ENCODE data around the gene COMMD7. TPM values are rescaled to one million over a fixed set of nuclear protein-coding genes. Genes with fewer than 3 reads are reported as not detected.

Gene COMMD7
- total RNA-seq = 10 to 100 TPM in 2 of 4 donors, 1 to 10 TPM in 2; 9.8 to 22.5 (median 10.2) TPM

DNA sequence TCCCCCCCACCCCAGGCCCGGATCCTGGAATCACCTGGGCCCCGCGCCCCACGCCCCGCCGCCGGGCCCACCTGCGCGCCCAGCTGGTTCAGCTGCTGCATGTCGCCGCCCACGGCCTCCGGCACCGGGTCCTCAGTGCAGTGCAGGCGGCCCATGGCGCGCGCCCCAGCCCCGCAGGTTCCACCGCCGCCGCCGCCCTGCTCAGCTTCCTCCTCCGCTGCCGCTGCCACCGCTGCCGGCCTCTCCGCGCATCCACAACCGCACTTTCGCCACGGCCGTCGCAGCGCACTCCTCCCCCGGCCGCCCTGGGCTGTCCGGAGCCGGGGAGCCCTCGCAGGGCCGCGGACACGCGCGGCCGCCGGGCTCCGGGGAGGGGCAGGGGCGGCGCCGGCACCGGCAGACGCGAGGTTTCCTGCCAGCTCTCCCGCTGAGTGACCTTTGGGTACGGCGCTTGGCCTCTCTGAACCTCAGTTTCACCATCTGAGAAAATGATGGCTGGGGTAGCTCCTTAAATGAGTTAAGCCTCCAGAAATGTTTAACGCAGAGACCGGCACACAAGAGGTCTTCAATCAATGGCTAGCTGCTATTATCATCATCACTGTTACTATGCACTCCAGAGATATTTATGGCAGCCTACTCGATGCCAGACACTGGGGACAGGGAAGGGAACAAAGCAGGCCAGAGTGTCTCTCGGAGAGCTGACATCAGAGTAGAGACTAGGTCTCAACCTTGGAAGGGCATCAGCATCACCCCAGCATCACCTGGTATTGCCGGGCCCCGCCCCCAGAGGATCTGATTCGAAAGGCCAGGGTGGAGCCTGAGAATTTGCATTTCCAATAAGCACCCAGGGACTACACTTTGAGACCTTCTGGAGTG is at the start of gene COMMD7:
COMMD7 (minus strand) TSS at position 231 of the 876 bp plus-strand sequence; CDS start at position 155, 76 bp downstream.
- Histone ChIP-seq H3K27ac (peak within 1 kb of the TSS; percentile 85 to 91 (median 88)), H3K4me3 (peak within 1 kb of the TSS; percentile 77 to 91 (median 88)), H3K27me3 (no peaks in the 10 kb centered on the region), H3K9me3 (no peaks in the 10 kb centered on the region), H3K36me3 (no peaks in the 10 kb centered on the region), H3K4me1 (peaks cover 5 to 26% (median 19%) of the 10 kb centered on the region in 3 donors)
- peak in 1 of 4 donors; percentile 4 for TF ChIP-seq POLR2A (IDR thresholded peaks at IDR 0.05)
- TF ChIP-seq, protein P1, sequence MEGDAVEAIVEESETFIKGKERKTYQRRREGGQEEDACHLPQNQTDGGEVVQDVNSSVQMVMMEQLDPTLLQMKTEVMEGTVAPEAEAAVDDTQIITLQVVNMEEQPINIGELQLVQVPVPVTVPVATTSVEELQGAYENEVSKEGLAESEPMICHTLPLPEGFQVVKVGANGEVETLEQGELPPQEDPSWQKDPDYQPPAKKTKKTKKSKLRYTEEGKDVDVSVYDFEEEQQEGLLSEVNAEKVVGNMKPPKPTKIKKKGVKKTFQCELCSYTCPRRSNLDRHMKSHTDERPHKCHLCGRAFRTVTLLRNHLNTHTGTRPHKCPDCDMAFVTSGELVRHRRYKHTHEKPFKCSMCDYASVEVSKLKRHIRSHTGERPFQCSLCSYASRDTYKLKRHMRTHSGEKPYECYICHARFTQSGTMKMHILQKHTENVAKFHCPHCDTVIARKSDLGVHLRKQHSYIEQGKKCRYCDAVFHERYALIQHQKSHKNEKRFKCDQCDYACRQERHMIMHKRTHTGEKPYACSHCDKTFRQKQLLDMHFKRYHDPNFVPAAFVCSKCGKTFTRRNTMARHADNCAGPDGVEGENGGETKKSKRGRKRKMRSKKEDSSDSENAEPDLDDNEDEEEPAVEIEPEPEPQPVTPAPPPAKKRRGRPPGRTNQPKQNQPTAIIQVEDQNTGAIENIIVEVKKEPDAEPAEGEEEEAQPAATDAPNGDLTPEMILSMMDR (IDR thresholded peaks at IDR 0.05) = no peak
- 0 to 3% methylated on average over 9 to 11 of the region's 64 CpGs for WGBS, 2 donors
- intact Hi-C loops (cut with DNase I) = no loop called here
- DNase-seq = no peak

DNA sequence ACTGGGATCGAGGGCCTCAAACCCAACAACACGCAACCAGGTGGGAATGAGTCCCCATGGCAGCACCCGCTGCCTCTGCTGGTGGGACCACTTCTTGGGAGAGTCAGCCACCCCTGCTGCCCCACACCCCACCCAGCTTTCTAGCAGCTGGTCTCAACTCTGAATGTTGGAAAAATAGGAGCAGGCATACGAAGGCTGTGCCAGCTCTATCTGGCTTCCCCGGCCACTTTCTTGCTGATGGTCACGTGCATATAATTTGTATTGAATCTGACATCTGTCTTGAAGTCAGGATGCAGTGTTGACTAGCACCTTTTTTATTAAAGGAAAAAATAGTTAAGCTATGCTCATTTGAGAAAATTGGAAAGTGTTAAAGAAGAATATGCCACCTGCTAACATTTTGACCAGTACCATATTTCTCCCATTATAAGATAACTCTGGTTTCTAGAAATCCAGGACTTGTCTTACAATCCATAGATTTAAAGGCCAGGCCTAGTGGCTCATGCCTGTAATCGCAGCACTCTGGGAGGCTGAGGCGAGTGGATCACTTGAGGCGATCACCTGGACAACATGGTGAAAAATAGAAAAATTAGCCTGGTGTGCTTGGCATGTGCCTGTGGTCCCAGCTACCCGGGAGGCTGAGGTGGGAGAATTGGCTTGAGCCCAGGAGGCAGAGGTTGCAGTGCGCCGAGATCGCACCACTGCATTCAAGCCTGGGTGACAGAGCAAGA is 49.6 kb upstream of the COMMD7 start:
- H3K27ac ChIP-seq = no peak overlapping the region
- TF ChIP-seq, protein P1 (IDR thresholded peaks at IDR 0.05) = peak in 2 of 6 experiments; percentile 6 to 29
- no peak for TF ChIP-seq POLR2A (IDR thresholded peaks at IDR 0.05)
- 80 to 82% methylated on average over 9 to 10 of the region's 13 CpGs for WGBS, 2 donors
- no peaks in the 10 kb centered on the region for H3K36me3 ChIP-seq
- intact Hi-C loops (cut with DNase I) = loop anchor here (10.0 kb wide), 1 partner anchor 92 kb away; no protein-coding TSS in a partner anchor
- H3K4me1 ChIP-seq = peaks cover 0 to 37% (median 2%) of the 10 kb centered on the region in 3 donors
- no peak for DNase-seq
- no peaks in the 10 kb centered on the region for H3K9me3 ChIP-seq
- H3K4me3 ChIP-seq = no peak overlapping the region
- no peaks in the 10 kb centered on the region for H3K27me3 ChIP-seq

DNA sequence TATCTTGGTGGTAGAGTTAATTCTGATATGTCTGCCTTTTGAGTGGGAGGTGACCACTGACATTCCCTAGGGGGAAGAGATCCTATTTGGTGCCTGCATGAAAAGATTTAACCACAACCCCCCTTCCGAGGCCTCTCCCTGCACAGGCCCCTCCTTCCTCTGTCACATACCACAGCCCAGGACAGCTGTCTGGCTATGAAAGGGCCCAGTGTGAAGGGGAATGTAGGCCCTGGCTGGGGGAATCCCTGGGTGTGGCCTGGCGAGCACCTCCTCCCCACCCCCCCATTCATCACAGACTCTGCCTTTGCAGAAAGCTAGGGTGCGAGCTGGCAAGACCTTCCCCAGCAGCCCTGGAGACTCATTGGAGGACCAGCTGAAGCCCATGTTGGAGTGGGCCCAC is 49.0 kb upstream of the COMMD7 start:
- H3K36me3 ChIP-seq = peaks cover 0 to under 1% (median 0%) of the 10 kb centered on the region in 3 donors
- H3K9me3 ChIP-seq = no peaks in the 10 kb centered on the region
- no peak overlapping the region for H3K27ac ChIP-seq
- WGBS, 2 donors = 50 to 67% methylated on average over 1 of the region's 3 CpGs
- no peak overlapping the region for H3K4me3 ChIP-seq
- no peak for DNase-seq
- H3K4me1 ChIP-seq = peaks cover 0 to 37% (median 2%) of the 10 kb centered on the region in 3 donors
- H3K27me3 ChIP-seq = no peaks in the 10 kb centered on the region
- TF ChIP-seq, protein P1 (IDR thresholded peaks at IDR 0.05) = no peak
- TF ChIP-seq POLR2A (IDR thresholded peaks at IDR 0.05) = no peak
- intact Hi-C loops (cut with DNase I) = loop anchor here (10.0 kb wide), 1 partner anchor 92 kb away; no protein-coding TSS in a partner anchor

DNA sequence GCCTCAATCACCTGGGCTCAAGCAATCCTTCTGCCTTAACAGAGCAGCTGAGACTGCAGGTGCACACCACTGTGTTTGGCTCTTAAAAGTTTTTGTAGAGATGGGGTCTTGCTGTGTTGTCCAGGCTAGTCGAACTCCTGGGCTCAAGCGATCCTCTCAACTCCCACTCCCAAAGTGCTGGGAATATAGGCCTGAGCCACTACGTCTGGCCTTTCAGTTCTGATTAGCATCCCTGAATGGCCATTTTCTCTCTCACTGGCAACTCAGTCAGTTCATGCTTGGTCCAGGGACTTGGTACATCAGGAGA is 47.4 kb upstream of the COMMD7 start:
- 81 to 95% methylated on average over 3 of the region's 3 CpGs for WGBS, 2 donors
- intact Hi-C loops (cut with DNase I) = loop anchor here (10.0 kb wide), 1 partner anchor 94 kb away; no protein-coding TSS in a partner anchor

More for the DNA sequence above, 47.4 kb upstream of the COMMD7 start:
- TF ChIP-seq, protein P1 (IDR thresholded peaks at IDR 0.05) = no peak
- no peak for TF ChIP-seq POLR2A (IDR thresholded peaks at IDR 0.05)
- Histone ChIP-seq H3K4me3 (no peak overlapping the region), H3K36me3 (peaks cover 0 to 9% (median 0%) of the 10 kb centered on the region in 3 donors), H3K27ac (no peak overlapping the region), H3K9me3 (no peaks in the 10 kb centered on the region), H3K27me3 (no peaks in the 10 kb centered on the region), H3K4me1 (peaks cover 0 to 21% (median 0%) of the 10 kb centered on the region in 3 donors)
- DNase-seq = no peak

Data from esophagus squamous epithelium (tissue), 5 donors.